Ishikawa (cell line): ENCODE measurements around the gene PRDM8.

Source experiments
- CEBPB ChIP-seq: IDR thresholded peaks from 2 replicates; pipeline ENCODE4 v1.6.1; 2012
- CREB1 ChIP-seq: IDR thresholded peaks from 2 replicates; pipeline ENCODE4 v1.6.1; 2012; ENCODE audit warnings: low read depth
- EGR1 ChIP-seq: IDR thresholded peaks from 2 replicates; pipeline ENCODE4 v1.6.1; 2012
- EP300 ChIP-seq: IDR thresholded peaks from 2 replicates; pipeline ENCODE4 v1.6.1; 2012; ENCODE audit warnings: borderline replicate concordance
- FOXM1 ChIP-seq: IDR thresholded peaks from 2 replicates; pipeline ENCODE4 v1.6.1; 2012; ENCODE audit warnings: low read depth, borderline replicate concordance
- NFIC ChIP-seq: IDR thresholded peaks from 2 replicates; pipeline ENCODE4 v1.6.1; 2012
- RAD21 ChIP-seq: IDR thresholded peaks from 2 replicates; pipeline ENCODE4 v1.6.1; 2012; ENCODE audit warnings: low read depth
- TAF1 ChIP-seq: IDR thresholded peaks from 2 replicates; pipeline ENCODE4 v1.6.1; 2012; ENCODE audit warnings: low read depth, mild to moderate bottlenecking
- TCF12 ChIP-seq: IDR thresholded peaks from 2 replicates; pipeline ENCODE4 v1.6.1; 2012; ENCODE audit warnings: low read depth
- TEAD4 ChIP-seq: IDR thresholded peaks from 2 replicates; pipeline ENCODE4 v1.6.1; 2012
- YY1 ChIP-seq: IDR thresholded peaks from 2 replicates; pipeline ENCODE4 v1.6.1; 2012; ENCODE audit warnings: low read depth
- ZBTB7A ChIP-seq: IDR thresholded peaks from 2 replicates; pipeline ENCODE4 v1.6.1; 2012; ENCODE audit warnings: low read depth
- TF ChIP-seq, protein P1 (sequence below): IDR thresholded peaks from 2 replicates; pipeline ENCODE4 v1.6.1; 2012
- TF ChIP-seq, protein P2 (sequence below): IDR thresholded peaks from 2 replicates; pipeline ENCODE4 v1.6.1; 2012
- TF ChIP-seq, protein P3 (sequence below): IDR thresholded peaks from 2 replicates; pipeline ENCODE4 v1.6.1; 2012; ENCODE audit warnings: low read depth, mild to moderate bottlenecking

PRDM8 gene

DNA sequence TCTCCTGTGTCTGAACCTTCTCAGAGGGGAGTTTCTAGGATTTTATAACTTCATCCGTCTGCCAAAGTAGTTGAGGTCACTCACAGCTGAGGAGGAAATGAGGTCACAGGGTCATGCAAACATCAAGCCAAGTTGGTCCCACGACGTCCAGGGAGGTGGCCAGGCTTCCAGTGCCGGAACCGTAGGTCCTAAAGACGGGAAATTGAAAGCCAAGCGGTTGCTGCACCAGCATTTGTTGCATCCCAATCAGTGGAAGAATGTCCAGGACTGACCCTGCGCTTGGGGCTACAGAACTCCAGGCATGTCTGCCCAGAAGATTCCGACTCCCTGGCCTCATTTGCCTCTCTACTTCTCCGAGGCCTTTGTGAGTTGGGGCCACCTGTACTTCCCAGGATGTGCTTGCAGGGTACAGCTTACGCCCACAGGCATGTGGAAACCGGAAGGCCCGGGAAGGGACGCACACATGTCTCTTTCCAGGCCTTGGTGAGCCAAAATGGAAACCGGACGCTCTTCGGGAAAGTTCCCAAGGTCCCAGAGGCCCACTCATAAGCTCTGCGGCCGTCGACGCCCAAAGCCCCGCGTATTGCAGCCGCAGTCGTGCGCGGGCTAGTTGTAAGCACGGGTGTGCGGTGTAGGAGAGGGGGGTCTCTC, 9.3 kb downstream of the PRDM8 start:
- TF ChIP-seq YY1 (no peak), RAD21 (no peak), ZBTB7A (no peak), CEBPB (no peak), TCF12 (no peak), TEAD4 (no peak), TAF1 (no peak), FOXM1 (no peak), EP300 (no peak), EGR1 (no peak)
- TF ChIP-seq, protein P1, sequence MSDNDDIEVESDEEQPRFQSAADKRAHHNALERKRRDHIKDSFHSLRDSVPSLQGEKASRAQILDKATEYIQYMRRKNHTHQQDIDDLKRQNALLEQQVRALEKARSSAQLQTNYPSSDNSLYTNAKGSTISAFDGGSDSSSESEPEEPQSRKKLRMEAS = no peak
- TF ChIP-seq, protein P2, sequence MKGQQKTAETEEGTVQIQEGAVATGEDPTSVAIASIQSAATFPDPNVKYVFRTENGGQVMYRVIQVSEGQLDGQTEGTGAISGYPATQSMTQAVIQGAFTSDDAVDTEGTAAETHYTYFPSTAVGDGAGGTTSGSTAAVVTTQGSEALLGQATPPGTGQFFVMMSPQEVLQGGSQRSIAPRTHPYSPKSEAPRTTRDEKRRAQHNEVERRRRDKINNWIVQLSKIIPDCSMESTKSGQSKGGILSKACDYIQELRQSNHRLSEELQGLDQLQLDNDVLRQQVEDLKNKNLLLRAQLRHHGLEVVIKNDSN = no peak
- TF ChIP-seq, protein P3, sequence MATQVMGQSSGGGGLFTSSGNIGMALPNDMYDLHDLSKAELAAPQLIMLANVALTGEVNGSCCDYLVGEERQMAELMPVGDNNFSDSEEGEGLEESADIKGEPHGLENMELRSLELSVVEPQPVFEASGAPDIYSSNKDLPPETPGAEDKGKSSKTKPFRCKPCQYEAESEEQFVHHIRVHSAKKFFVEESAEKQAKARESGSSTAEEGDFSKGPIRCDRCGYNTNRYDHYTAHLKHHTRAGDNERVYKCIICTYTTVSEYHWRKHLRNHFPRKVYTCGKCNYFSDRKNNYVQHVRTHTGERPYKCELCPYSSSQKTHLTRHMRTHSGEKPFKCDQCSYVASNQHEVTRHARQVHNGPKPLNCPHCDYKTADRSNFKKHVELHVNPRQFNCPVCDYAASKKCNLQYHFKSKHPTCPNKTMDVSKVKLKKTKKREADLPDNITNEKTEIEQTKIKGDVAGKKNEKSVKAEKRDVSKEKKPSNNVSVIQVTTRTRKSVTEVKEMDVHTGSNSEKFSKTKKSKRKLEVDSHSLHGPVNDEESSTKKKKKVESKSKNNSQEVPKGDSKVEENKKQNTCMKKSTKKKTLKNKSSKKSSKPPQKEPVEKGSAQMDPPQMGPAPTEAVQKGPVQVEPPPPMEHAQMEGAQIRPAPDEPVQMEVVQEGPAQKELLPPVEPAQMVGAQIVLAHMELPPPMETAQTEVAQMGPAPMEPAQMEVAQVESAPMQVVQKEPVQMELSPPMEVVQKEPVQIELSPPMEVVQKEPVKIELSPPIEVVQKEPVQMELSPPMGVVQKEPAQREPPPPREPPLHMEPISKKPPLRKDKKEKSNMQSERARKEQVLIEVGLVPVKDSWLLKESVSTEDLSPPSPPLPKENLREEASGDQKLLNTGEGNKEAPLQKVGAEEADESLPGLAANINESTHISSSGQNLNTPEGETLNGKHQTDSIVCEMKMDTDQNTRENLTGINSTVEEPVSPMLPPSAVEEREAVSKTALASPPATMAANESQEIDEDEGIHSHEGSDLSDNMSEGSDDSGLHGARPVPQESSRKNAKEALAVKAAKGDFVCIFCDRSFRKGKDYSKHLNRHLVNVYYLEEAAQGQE = no peak

GRCh38 chr4:80207172-80207583, 9.9 kb downstream of the PRDM8 start:
- TF ChIP-seq FOXM1 (no peak), YY1 (no peak), CEBPB (no peak), RAD21 (no peak), ZBTB7A (no peak), EGR1 (no peak), CREB1 (no peak), TEAD4 (no peak)
- TF ChIP-seq, protein P1 = no peak
- TF ChIP-seq, protein P3 = no peak

- no peak for TF ChIP-seq TAF1
- TF ChIP-seq EP300 = no peak
- TF ChIP-seq ZBTB7A = no peak
- no peak for TF ChIP-seq RAD21
- TF ChIP-seq TEAD4 = no peak
- TF ChIP-seq TCF12 = no peak
- TF ChIP-seq CREB1 = no peak
- no peak for TF ChIP-seq CEBPB
- TF ChIP-seq, protein P2 = no peak
- TF ChIP-seq, protein P1 = no peak
- no peak for TF ChIP-seq NFIC
- no peak for TF ChIP-seq EGR1
- TF ChIP-seq, protein P3 = no peak
- no peak for TF ChIP-seq FOXM1
- no peak for TF ChIP-seq YY1
These were observed 10.4 kb downstream of the PRDM8 start for GRCh38 chr4:80207664-80208063.
